B cell (primary cell): ENCODE data around the gene CNTNAP2. TPM values are rescaled to one million over a fixed set of nuclear protein-coding genes. Genes with fewer than 3 reads are reported as not detected.

Experiments
- ATAC-seq: fragments of 200-7000 bp; cut with Tn5 transposase; one replicate; pipeline ENCODE4 v1.10.0; 2021; ENCODE audit warnings: low read depth, mild to moderate bottlenecking, moderate number of reproducible peaks, moderate library complexity
- CTCF ChIA-PET: fragments of 350-600 bp; sonication (Branson Sonifier 250); formaldehyde crosslinking; loops from one replicate; lab custom pipeline; 2021; ENCODE audit warnings: antibody characterized with exemption, inconsistent platforms; lab: Charles Lee
- POLR2A ChIA-PET: fragments of 350-600 bp; sonication (Branson Sonifier 250); formaldehyde crosslinking; loops from one replicate; lab custom pipeline; 2021; ENCODE audit warnings: antibody characterized with exemption; lab: Charles Lee
- DNase-seq: peaks from one replicate; pipeline ENCODE4 v3.0.0; 2013
- H2AFZ ChIP-seq: 2 replicates; pipeline ENCODE4 v1.6.1; 2012; ENCODE audit warnings: mild to moderate bottlenecking, low read depth, low read length; ENCODE audit not compliant: insufficient read depth, poor library complexity, severe bottlenecking
- H3K27ac ChIP-seq, 2 donors: 1 replicate in 1 of 2; 2 replicates in 1 of 2; pipeline ENCODE4 v1.5.1; 2012 to 2013; ENCODE audit warnings: low read length in 2 of 2, mild to moderate bottlenecking in 2 of 2, moderate library complexity in 1 of 2
- H3K27me3 ChIP-seq, 4 experiments: fragments of 200-600 bp in 1 of 4; sonication (generic) in 1 of 4; replicated peaks in 1 of 4; 1 replicate in 2 of 4; 2 replicates in 2 of 4; pipeline versions ENCODE4 v1.6.1 to v1.7.0; 2013 to 2016; ENCODE audit warnings: low read length in 3 of 4, mild to moderate bottlenecking in 2 of 4, mixed read lengths in 1 of 4, moderate library complexity in 1 of 4; ENCODE audit not compliant: insufficient read depth in 4 of 4, control insufficient read depth in 3 of 4; ENCODE audit errors: control extremely low read depth in 1 of 4
- H3K36me3 ChIP-seq, 2 experiments: replicated peaks in 1 of 2; 1 replicate in 1 of 2; 2 replicates in 1 of 2; pipeline versions ENCODE4 v1.6.1 to v1.7.1; 2013; ENCODE audit warnings: low read length in 1 of 2; ENCODE audit not compliant: insufficient read depth in 2 of 2, control insufficient read depth in 1 of 2; ENCODE audit errors: control extremely low read depth in 1 of 2, extremely low read depth in 1 of 2
- H3K4me1 ChIP-seq, 2 donors: fragments of 200-600 bp in 1 of 2; sonication (generic) in 1 of 2; 1 replicate in 1 of 2; 2 replicates in 1 of 2; pipeline versions ENCODE4 v1.5.1 to v1.6.1; 2013 to 2017; ENCODE audit warnings: low read length in 2 of 2; ENCODE audit not compliant: control insufficient read depth in 2 of 2, insufficient read depth in 2 of 2
- H3K4me2 ChIP-seq: replicated peaks from 2 replicates; pipeline ENCODE3; 2012; ENCODE audit warnings: mild to moderate bottlenecking, low read depth, low read length; ENCODE audit not compliant: poor library complexity, severe bottlenecking
- H3K4me3 ChIP-seq, 5 experiments: fragments of 200-600 bp in 1 of 5; sonication (generic) in 1 of 5; 1 replicate in 3 of 5; 2 replicates in 2 of 5; pipeline versions ENCODE4 v1.5.1 to v1.7.0; 2011 to 2016; ENCODE audit warnings: low read length in 4 of 5, mild to moderate bottlenecking in 4 of 5, low read depth in 2 of 5, control low read depth in 1 of 5, moderate library complexity in 1 of 5; ENCODE audit not compliant: insufficient read depth in 1 of 5; ENCODE audit errors: control extremely low read depth in 1 of 5, extremely low read depth in 1 of 5
- H3K79me2 ChIP-seq: fragments of 200-600 bp; sonication (generic); one replicate; pipeline ENCODE4 v1.6.0; 2016; ENCODE audit warnings: low read length; ENCODE audit not compliant: control insufficient read depth, insufficient read depth
- H3K9ac ChIP-seq: fragments of 200-600 bp; sonication (generic); 2 replicates; pipeline ENCODE4 v1.6.1; 2017; ENCODE audit warnings: mild to moderate bottlenecking, low read length, moderate library complexity
- H3K9me3 ChIP-seq, 3 donors: one replicate each; pipeline versions ENCODE4 v1.6.1 to v1.7.1; 2013; ENCODE audit warnings: low read length in 2 of 3; ENCODE audit not compliant: control insufficient read depth in 2 of 3, insufficient read depth in 1 of 3; ENCODE audit errors: control extremely low read depth in 1 of 3
- H4K20me1 ChIP-seq: 2 replicates; pipeline ENCODE4 v1.6.0; 2012; ENCODE audit warnings: mild to moderate bottlenecking, low read length; ENCODE audit not compliant: insufficient read depth, control insufficient read depth, poor library complexity, severe bottlenecking
- H3K27ac Mint-ChIP-seq: one replicate; pipeline ENCODE4 v1.8.0; 2021; ENCODE audit warnings: mixed read lengths
- H3K27me3 Mint-ChIP-seq: one replicate; pipeline ENCODE4 v1.8.0; 2021; ENCODE audit warnings: mixed read lengths
- H3K4me1 Mint-ChIP-seq: one replicate; pipeline ENCODE4 v1.8.0; 2021; ENCODE audit warnings: mixed read lengths
- H3K4me3 Mint-ChIP-seq: one replicate; pipeline ENCODE4 v1.8.0; 2021; ENCODE audit warnings: mixed read lengths
- H3K9me3 Mint-ChIP-seq: one replicate; pipeline ENCODE4 v1.8.0; 2022; ENCODE audit warnings: mixed read lengths; ENCODE audit not compliant: insufficient read depth
- CTCF ChIP-seq: fragments of 200-600 bp; IDR thresholded peaks from one replicate; pipeline ENCODE4 v1.8.0; 2022; ENCODE audit warnings: antibody characterized with exemption, mild to moderate bottlenecking
- EZH2 ChIP-seq: IDR thresholded peaks from 2 replicates; pipeline ENCODE4 v1.6.1; 2012; ENCODE audit warnings: borderline replicate concordance, low read depth, mild to moderate bottlenecking, moderate library complexity, low read length; ENCODE audit not compliant: insufficient read depth, poor library complexity, severe bottlenecking
- WGBS: methylation state at CpG from one replicate; pipeline ENCODE4 v1.1.5; 2013; ENCODE audit warnings: missing lambda C conversion rate; ENCODE audit not compliant: insufficient coverage; 5-methylcytosine and 5-hydroxymethylcytosine counted together
- intact Hi-C: fragments of 100-400 bp; cut with micrococcal nuclease; formaldehyde crosslinking; loops from one replicate; pipeline ENCODE4 v1.10.0; 2022
- polyA plus RNA-seq: library from polyadenylated mRNA; depleted of rRNA; stranded (reverse); fragments of >200 nt; gene quantifications from 2 replicates; pipeline ENCODE4 v1.2.3, GENCODE V29; 2012
- total RNA-seq, 2 donors: library from RNA; stranded (reverse); fragments of 120-200 nt in 1 of 2; gene quantifications; 1 replicate in 1 of 2; 2 replicates in 1 of 2; pipeline versions ENCODE4 v1.2.3 to v1.2.4, GENCODE V29; 2013 to 2022

CNTNAP2 gene
- total and polyA plus RNA-seq, 2 donors (not counting 1 experiment from before 2014, with no cell fraction given) = 7.4 to 16.6 TPM

GRCh38 chr7:147659036-147659995 lies 1542.7 kb downstream of the CNTNAP2 start:
- H3K27me3 ChIP-seq = no peaks in the 10 kb centered on the region
- H3K36me3 ChIP-seq = no peaks in the 10 kb centered on the region
- H4K20me1 ChIP-seq = no peaks in the 10 kb centered on the region
- no peaks in the 10 kb centered on the region for H3K4me1 Mint-ChIP-seq
- no peaks in the 10 kb centered on the region for H3K4me1 ChIP-seq
- no peak overlapping the region for H3K4me3 ChIP-seq
- TF ChIP-seq CTCF (no peak), EZH2 (no peak)
- peaks cover 0 to 9% (median 0%) of the 10 kb centered on the region in 3 donors for H3K9me3 ChIP-seq
- H3K27ac Mint-ChIP-seq = no peak overlapping the region
- no peak overlapping the region for H3K27ac ChIP-seq
- intact Hi-C loops = no loop called here
- no peak overlapping the region for H3K4me3 Mint-ChIP-seq
- no peak overlapping the region for H3K9ac ChIP-seq
- WGBS = no CpG with 5 or more reads among the region's 4 CpGs
- H3K9me3 Mint-ChIP-seq = peaks cover 7% of the 10 kb centered on the region
- H3K4me2 ChIP-seq = no peak overlapping the region
- no peak for ATAC-seq
- no peaks in the 10 kb centered on the region for H3K79me2 ChIP-seq
- DNase-seq = no peak
- ChIA-PET POLR2A (no interaction called here), CTCF (no interaction called here)
- no peak overlapping the region for H2AFZ ChIP-seq
- H3K27me3 Mint-ChIP-seq = no peaks in the 10 kb centered on the region

- H4K20me1 ChIP-seq = no peaks in the 10 kb centered on the region
- no peak overlapping the region for H2AFZ ChIP-seq
- H3K9ac ChIP-seq = no peak overlapping the region
- no peak for TF ChIP-seq CTCF
- TF ChIP-seq EZH2 = no peak
- Mint-ChIP-seq H3K9me3 (peaks cover 2% of the 10 kb centered on the region), H3K4me1 (no peaks in the 10 kb centered on the region), H3K27ac (no peak overlapping the region), H3K27me3 (no peaks in the 10 kb centered on the region), H3K4me3 (no peak overlapping the region)
- peaks cover 0 to 5% (median 0%) of the 10 kb centered on the region in 3 donors for H3K9me3 ChIP-seq
- no peak overlapping the region for H3K27ac ChIP-seq
- H3K4me2 ChIP-seq = no peak overlapping the region
- 46% methylated on average over 2 of the region's 6 CpGs for WGBS
- no peaks in the 10 kb centered on the region for H3K79me2 ChIP-seq
- no peak for DNase-seq
- intact Hi-C loops = no loop called here
- no peaks in the 10 kb centered on the region for H3K36me3 ChIP-seq
- no peaks in the 10 kb centered on the region for H3K4me1 ChIP-seq
- H3K27me3 ChIP-seq = no peaks in the 10 kb centered on the region
- ChIA-PET CTCF (no interaction called here), POLR2A (no interaction called here)
- H3K4me3 ChIP-seq = no peak overlapping the region
- ATAC-seq = no peak
Observed at GRCh38 chr7:147664541-147664940, 1547.9 kb downstream of the CNTNAP2 start.
